MM.1S (cell line): ENCODE data around the gene AP5M1.

Source experiments
- DNase-seq: peaks from one replicate; pipeline ENCODE4 v3.0.0-alpha.2; 2015
- H2AFZ ChIP-seq: fragments of 300-600 bp; sonication (generic); 2 replicates; pipeline ENCODE4 v1.6.0; 2016; ENCODE audit warnings: antibody characterized with exemption, low read length
- H3F3A ChIP-seq: fragments of 300-600 bp; sonication (generic); 2 replicates; pipeline ENCODE4 v1.6.1; 2016; ENCODE audit warnings: mild to moderate bottlenecking, antibody characterized with exemption, low read length, moderate library complexity, mixed read lengths; ENCODE audit not compliant: insufficient read depth
- H3K27ac ChIP-seq: fragments of 300-600 bp; sonication (generic); 2 replicates; pipeline ENCODE4 v1.5.1; 2016; ENCODE audit warnings: mild to moderate bottlenecking, low read length
- H3K27me3 ChIP-seq: fragments of 300-600 bp; sonication (generic); replicated peaks from 2 replicates; pipeline ENCODE4 v1.6.0; 2016; ENCODE audit warnings: low read length; ENCODE audit not compliant: insufficient read depth
- H3K36me3 ChIP-seq: fragments of 300-600 bp; sonication (generic); replicated peaks from 2 replicates; pipeline ENCODE4 v1.6.1; 2016; ENCODE audit warnings: mild to moderate bottlenecking, low read length, mixed read lengths; ENCODE audit not compliant: insufficient read depth
- H3K4me1 ChIP-seq: fragments of 300-600 bp; sonication (generic); 2 replicates; pipeline ENCODE4 v1.6.1; 2016; ENCODE audit warnings: low read length, mixed read lengths
- H3K4me2 ChIP-seq: fragments of 300-600 bp; sonication (generic); 2 replicates; pipeline ENCODE4 v1.6.0; 2016; ENCODE audit warnings: low read depth, low read length
- H3K4me3 ChIP-seq: fragments of 300-600 bp; sonication (generic); 2 replicates; pipeline ENCODE4 v1.5.1; 2016; ENCODE audit warnings: low read length, mixed read lengths
- H3K79me2 ChIP-seq: fragments of 300-600 bp; sonication (generic); 2 replicates; pipeline ENCODE4 v1.6.1; 2016; ENCODE audit warnings: mixed run types, low read length, mixed read lengths
- H3K9ac ChIP-seq: fragments of 300-600 bp; sonication (generic); 2 replicates; pipeline ENCODE4 v1.6.1; 2016; ENCODE audit warnings: low read length, mixed read lengths
- H3K9me2 ChIP-seq: fragments of 300-600 bp; sonication (generic); replicated peaks from 2 replicates; pipeline ENCODE4 v1.6.1; 2016; ENCODE audit warnings: mild to moderate bottlenecking, low read length, mixed read lengths; ENCODE audit not compliant: insufficient read depth
- H3K9me3 ChIP-seq: fragments of 300-600 bp; sonication (generic); replicated peaks from 2 replicates; pipeline ENCODE4 v1.6.1; 2016; ENCODE audit warnings: mild to moderate bottlenecking, low read length, mixed read lengths; ENCODE audit not compliant: insufficient read depth
- H4K20me1 ChIP-seq: fragments of 300-600 bp; sonication (generic); 2 replicates; pipeline ENCODE4 v1.6.1; 2016; ENCODE audit warnings: mild to moderate bottlenecking, low read length, moderate library complexity, mixed read lengths; ENCODE audit not compliant: insufficient read depth
- CTCF ChIP-seq: fragments of 300-600 bp; sonication (generic); IDR thresholded peaks from 2 replicates; pipeline ENCODE4 v1.5.1; 2016; ENCODE audit warnings: antibody characterized with exemption, low read length, mixed read lengths
- EZH2 ChIP-seq: fragments of 300-600 bp; sonication (generic); optimal IDR thresholded peaks from 2 replicates; pipeline ENCODE3; 2017; ENCODE audit warnings: low read depth, mild to moderate bottlenecking, antibody characterized with exemption, low read length, mixed read lengths
- EZH2phosphoT487 ChIP-seq: fragments of 300-600 bp; sonication (generic); IDR thresholded peaks from 2 replicates; pipeline ENCODE4 v1.6.1; 2018; ENCODE audit warnings: antibody characterized with exemption, low read length

The AP5M1 gene

GRCh38 chr14:57297852-57298251 lies 29.1 kb downstream of the AP5M1 start:
- Histone ChIP-seq H3F3A (no peaks in the 10 kb centered on the region), H3K27me3 (no peaks in the 10 kb centered on the region), H4K20me1 (no peaks in the 10 kb centered on the region), H3K36me3 (no peaks in the 10 kb centered on the region), H3K9me2 (no peaks in the 10 kb centered on the region), H3K4me2 (no peak overlapping the region), H3K4me1 (no peaks in the 10 kb centered on the region), H3K27ac (no peak overlapping the region), H3K79me2 (no peaks in the 10 kb centered on the region), H2AFZ (no peak overlapping the region), H3K9me3 (no peaks in the 10 kb centered on the region), H3K4me3 (no peak overlapping the region), H3K9ac (no peak overlapping the region)
- no peak for DNase-seq
- TF ChIP-seq CTCF (no peak), EZH2phosphoT487 (no peak), EZH2 (no peak)

- Histone ChIP-seq H3K4me3 (no peak overlapping the region), H3K4me2 (no peak overlapping the region), H3K9ac (no peak overlapping the region), H3K79me2 (no peaks in the 10 kb centered on the region), H3K9me3 (no peaks in the 10 kb centered on the region), H3K27me3 (no peaks in the 10 kb centered on the region), H3K4me1 (no peaks in the 10 kb centered on the region), H4K20me1 (no peaks in the 10 kb centered on the region), H3F3A (no peaks in the 10 kb centered on the region), H3K36me3 (no peaks in the 10 kb centered on the region), H2AFZ (no peak overlapping the region), H3K9me2 (no peaks in the 10 kb centered on the region), H3K27ac (no peak overlapping the region)
- no peak for TF ChIP-seq EZH2
- TF ChIP-seq EZH2phosphoT487, result no peak
- TF ChIP-seq CTCF, result no peak
- no peak for DNase-seq
These were observed 30.7 kb downstream of the AP5M1 start for GRCh38 chr14:57299511-57299910.

GRCh38 chr14:57302883-57303282 lies 34.1 kb downstream of the AP5M1 start:
- Histone ChIP-seq H3K9me3 (no peaks in the 10 kb centered on the region), H3K27ac (no peak overlapping the region), H3F3A (no peaks in the 10 kb centered on the region), H3K9me2 (no peaks in the 10 kb centered on the region), H3K4me3 (no peak overlapping the region), H3K79me2 (no peaks in the 10 kb centered on the region), H3K4me1 (no peaks in the 10 kb centered on the region), H2AFZ (no peak overlapping the region), H4K20me1 (no peaks in the 10 kb centered on the region), H3K27me3 (no peaks in the 10 kb centered on the region), H3K36me3 (no peaks in the 10 kb centered on the region), H3K4me2 (no peak overlapping the region), H3K9ac (no peak overlapping the region)
- no peak for TF ChIP-seq CTCF
- TF ChIP-seq EZH2, result no peak
- no peak for DNase-seq
